NCI-H1930 (cell line): ENCODE results near the gene SVBP.
"Not testable (repeated sequence)": the region's sequence is repeated elsewhere in the genome, so short reads cannot be mapped to it uniquely, and the experiment has no call there.

ENCODE experiments used
- DNase-seq, 2 experiments: peaks; one replicate each; lab custom pipeline; 2025; lab: John Stamatoyannopoulos, UW

Gene SVBP

DNA sequence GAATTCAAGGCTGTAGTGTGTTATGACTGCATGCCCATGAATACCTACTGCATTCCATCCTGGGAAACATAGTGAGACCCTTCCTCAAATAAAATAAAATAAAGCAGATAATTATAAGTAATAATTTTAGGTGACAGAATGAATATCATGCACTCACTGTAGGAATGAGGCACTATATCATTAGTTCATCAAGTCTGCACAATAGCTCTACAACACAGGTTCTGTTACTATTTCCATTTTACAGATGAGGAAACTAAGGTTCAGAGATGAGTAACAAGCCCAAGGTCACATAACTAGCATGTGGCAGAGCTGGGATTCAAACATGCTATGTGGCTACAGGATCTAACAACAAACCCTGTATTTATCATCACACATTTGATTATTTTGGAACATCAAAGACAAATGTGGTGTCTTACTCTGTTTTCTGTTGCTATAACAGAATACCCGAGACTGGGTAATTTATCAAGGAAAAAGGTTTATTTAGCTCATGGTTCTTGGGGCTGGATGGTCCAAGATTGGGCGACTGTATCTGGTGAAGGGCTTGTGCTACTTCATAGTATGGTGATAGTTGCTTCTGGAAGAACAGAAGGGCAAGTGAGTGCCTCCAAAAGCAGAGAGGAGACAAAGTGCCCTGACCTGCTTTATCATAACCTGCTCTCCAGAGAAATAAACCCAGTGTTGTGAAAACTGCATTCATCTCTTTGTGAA is 24.4 kb upstream of the SVBP start:
- no peak for DNase-seq

DNA sequence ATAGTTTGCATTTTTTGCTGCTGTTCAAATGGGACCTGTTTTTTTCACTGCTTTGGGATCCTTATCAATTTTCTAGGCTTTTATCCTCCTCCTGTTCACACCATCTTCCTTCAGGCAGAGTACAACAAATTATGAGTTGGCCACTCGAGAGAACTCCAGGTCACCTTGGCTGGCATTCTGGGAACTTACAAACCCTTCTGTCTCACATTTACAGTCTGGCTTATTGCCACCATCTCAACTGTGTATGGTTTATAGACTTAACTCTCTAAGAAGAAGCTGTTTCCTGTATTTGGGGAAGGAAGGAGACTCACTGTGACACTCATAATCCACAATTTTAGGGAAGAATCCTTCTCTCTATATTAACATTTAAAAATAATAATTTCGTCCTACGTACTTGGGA is 23.8 kb upstream of the SVBP start:
- DNase-seq = no peak

DNA sequence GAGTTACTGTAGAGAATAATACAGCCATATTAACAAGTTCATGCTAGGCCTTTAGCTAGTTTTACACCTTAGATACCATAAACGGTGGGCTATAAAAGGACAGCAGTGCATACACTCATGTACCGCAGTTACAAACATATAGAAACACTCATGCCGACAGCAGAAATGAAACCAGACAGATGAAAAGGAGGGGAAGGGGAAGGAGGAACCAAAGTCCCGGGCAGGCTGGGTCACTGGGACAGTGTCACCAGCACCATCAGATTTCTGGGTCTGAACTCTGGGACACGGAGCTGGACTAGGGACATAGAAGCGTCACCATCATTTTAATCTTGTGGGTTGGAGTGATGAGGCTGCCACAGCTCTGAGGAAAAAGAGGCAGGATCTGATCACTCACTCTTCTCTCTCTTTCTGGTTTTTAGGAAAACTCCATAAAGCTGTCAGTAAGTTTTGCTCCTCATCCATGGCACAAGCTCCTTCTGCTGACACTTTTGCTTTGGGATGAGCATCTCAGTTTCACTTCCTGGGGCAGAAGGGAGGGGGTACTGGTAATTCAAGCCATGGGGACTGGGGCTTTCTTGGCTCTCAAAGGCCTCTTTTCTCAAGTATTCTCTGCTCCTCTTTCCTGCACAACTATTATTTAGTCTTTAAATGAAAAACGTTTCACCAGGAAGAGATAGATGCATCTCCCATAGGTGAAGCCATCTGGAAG is 21.4 kb upstream of the SVBP start:
- DNase-seq = no peak

DNA sequence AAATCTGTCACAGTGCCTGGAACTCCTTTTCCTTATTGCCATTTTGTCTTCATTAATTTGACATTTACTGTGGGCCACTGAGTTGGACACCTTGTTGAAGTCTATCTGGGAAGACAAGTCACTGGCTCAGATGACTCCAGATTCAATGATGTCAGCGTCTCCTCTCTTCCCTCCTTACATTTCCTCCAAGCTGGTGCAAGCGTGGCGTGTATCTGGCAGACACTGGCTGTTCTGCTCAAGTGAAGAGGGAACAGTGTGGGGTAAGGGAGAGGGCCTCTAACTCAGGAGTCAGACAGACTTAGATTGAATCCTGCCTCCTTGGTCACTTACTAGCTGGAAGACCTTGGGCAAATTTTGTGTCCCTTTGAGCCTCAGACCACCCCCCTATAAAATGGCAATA is 20.5 kb upstream of the SVBP start:
- no peak for DNase-seq

DNA sequence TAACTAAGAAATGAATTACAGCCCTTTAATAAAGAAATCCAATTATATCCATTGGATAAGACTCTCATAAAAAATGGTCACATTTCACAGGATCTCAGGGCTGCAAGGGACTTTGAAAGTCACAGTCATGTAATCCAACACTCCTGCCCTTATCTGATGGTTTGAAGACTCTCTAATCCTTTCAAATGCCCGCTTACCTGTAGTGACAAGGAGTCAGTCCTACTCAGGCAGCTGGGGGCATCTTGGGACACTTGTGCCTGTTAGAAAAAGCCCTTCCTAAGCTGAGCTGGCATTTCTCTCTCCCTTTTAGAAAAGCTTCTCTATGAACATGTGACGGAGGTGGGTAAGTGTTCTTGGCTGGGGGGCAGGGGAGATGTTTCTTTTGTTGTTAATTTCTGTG is 18.2 kb upstream of the SVBP start:
- no peak for DNase-seq

DNA sequence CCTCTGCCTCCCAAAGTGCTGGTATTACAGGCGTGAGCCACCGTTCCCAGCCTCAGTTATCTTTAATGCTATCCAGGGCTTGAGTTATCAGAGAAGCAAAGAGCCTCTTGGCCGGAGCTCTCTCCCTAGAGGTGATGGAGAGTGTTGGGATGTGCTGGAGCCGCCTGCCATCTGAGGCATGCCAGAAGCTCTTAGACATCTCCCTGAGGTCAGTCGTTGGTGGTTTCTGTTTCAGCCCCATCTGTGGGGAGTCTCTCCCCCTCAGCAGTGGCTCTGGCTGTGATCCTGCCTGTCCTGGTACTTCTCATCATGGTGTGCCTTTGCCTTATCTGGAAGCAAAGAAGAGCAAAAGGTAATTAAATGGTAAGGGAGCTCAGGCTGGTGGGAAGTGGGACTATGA is 17.6 kb upstream of the SVBP start:
- no peak for DNase-seq

DNA sequence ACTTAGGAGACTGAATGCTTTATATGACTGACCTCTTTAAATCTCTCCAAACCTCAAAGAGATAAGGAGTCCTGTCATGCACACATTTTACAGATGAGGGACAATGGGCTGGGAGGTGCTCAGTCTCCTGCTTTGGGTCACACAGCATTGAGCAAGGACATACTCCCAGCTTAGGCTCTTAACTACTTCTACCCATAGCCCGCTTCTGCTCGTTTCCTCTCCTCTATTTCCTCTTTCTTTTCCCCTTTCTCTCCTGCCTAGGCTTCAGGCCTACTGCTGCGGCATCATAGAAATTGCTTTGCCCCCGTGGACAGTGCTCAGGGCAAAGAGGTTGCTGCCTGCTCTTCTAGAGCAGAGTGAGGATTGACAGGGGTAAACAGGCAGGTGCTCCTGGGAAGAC is 16.8 kb upstream of the SVBP start:
- no peak for DNase-seq

DNA sequence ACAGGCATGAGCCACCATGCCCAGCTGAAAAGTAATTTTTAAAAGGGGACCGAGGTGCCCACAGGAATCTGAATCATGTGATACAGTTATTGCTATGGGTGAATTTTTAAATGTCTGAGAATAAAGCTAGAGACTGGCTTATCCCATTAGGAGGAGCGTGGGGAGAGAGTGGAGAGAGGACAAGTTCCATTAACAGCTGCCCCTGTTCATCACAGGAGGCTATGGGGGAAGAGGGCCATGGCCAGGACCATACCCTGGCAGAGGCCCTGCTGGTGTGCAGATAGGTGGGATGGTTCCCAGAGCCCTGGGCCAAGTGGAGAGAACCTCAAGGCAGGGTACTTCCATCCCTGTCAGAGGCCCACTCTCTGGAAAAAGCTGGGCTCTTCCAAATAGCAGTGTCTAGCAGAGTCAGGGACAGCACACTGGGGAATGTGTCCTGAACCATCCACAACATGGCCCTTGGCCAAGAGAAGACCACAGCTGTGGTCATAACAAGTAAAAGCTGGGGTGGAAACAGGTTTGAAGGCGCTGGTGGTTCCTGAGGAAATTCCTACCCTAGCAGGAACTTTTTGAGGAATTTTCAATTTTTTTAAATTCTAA is 15.5 kb upstream of the SVBP start:
- no peak for DNase-seq

DNA sequence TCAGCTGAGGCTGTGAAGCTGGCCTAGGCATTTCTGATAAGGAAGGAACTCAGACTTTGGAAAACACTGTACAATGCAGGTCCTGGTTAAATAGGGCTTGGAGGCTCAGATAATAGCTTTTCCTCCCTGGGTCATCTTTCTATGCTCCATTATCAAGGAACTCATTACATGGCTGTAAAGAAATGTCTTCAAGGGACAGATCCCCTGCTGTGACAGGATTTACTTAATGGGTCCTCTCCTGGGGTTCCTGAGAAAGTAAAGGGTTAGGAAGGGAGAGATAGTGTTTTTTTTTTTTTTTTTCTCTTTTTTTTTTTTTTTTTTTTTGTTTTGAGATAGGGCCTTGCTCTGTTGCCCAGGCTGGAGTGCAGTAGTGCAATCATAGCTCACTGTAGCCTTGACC is 14.1 kb upstream of the SVBP start:
- no peak for DNase-seq

DNA sequence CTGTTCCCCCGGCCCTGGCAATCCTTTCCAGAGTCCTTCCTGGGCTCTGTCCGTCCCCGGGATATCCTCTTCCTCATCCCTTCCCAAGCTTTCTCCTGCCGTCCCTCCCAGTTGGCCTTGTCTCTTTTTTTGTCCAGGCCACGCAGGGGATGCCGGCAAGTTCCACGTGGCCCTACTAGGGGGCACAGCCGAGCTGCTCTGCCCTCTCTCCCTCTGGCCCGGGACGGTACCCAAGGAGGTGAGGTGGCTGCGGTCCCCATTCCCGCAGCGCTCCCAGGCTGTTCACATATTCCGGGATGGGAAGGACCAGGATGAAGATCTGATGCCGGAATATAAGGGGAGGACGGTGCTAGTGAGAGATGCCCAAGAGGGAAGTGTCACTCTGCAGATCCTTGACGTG is 13.4 kb upstream of the SVBP start:
- no peak for DNase-seq

DNA sequence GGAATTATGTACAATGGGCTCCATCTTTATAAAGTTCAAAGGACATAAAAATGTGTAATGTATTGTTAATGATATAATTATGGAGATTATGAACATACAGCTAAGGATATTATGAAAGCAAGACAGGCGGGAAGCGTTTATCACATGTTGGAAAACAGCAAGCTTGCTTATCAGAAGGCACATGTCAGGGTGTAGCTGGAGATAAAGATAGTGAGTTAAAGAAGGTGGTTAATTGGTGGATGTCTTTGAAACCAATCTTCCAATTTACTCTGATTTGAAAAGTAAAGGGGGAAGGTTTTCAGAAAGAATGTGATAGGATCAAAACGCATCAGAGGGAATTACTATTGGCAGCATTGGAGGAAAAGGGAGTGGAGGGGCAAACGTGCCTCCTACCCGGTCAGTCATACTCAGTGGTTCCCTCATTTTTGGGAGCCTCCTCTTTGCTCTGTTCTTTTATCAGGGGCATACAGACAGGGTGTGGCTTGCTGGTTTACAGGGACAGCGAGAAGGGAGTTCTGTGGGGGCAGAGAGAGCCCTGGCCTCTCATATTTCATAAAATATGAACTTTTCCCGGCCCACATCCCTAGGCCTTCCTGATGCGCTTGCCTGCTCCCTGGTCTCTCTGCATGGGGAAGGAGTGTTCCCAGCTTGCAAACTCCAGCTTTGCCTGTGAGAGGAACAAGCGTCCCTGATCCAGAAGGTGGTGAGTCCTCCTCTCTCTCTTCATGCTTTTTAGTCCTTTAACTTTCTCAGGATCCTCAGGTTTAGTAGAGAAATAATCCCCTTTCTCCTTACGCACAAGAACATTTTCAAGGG is 8.0 kb upstream of the SVBP start:
- no peak for DNase-seq

DNA sequence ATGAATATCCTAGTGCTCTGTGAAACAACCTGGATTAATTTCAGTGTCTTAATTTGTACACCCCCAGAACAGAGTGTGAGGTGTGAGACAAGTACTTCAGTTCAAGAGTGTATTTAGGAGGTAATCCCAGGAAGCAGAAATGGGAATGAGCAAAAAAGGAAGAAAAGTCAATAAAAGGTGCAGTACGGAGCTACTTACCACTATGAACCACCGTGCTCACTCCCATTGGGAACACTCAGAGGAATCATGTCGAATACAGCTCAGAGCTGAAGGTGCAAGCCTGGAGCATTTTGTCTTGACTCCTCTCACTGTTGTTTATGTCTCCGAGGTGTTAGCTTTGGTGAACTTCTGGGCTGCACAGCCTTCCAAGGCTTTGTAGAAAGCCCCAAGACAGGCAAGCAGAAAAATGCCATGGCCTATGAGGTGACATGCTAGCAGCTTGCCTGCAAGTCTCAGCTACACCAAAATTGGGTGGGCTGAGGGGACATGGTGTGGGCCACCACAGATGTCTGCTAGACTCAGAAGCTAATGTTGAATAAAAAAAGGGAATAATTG is 7.4 kb upstream of the SVBP start:
- no peak for DNase-seq

DNA sequence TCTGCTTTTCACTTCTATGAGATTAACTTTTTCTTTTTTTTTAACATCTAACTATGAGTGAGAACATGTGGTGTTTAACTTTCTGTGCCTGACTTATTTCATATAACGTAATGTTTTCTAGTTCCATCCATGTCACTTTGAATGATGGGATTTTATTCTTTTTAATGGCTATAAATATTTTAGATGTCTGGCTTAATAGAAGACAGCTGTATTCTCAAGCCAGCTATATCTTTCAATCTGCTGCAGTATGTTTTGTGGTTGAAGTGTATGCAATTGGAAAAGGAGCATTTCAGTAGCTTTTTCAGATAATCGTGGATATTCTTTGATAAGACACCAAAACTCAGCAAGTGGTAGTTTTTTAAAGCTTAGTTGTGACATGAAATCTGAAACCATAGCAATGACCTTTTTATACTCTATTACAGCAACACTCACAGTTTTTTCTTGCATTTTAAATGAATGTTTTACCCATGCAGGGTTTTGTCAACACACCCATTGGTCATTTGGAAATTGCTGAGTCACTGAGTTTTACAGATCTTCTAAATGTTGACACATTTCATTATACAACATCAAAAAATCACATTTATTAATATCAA is 5.7 kb upstream of the SVBP start:
- no peak for DNase-seq

DNA sequence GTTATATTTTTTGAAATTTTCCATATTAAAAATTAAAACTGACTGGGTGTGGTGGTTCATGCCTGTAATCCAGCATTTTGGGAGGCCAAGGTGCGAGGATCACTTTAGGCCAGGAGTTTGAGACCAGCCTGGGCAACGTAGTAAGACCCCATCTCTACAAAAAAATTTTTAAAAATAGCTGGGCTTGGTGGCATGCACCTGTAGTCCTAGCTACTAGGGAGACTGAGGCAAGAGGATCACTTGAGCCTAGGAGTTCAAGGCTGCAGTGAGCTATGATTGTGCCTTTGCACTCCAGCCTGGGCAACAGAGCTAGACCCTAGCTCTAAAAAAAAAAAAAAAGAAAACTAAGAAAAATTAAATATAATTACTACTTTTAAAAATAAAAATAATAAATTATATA is 4.5 kb upstream of the SVBP start:
- no peak for DNase-seq

DNA sequence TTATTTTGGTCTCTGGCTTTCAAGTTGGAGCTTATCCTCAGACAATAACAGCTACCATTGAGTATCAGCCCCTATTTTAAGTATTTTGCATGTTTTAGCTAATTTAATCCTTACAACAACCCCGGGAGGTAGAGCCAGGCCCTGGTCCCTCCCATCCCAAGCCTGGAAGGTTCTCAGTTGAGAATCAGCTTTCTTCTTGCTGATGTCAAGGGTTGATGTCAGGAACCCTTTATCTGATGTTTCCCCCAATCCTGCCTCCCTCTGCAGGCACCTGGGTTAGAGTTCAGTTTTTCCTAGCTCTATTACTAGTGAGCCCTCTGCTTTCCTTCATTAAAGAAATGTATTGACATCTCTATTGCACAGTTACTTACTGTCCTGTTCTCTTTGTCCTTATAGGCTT is 3.6 kb upstream of the SVBP start:
- no peak for DNase-seq

DNA sequence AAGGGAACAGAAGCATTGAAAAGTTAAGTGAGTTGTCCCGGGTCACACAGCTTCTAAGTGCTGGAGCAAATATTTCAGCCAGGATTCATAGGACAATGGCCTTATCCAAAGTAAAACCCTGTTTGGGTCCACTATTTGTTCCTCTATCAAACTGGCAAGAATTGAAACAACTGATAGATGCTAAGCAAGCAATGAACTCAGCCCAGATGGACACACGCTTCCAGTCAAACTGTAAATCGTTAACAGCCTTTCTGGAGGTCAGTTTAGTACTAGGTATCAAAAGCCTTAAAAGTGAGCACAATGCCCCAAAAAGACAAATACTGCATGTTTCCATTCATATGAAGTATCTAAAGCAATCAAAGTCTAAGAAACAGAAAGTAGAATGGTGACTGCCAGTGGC is 779 bp upstream of the SVBP start:
- DNase-seq = no peak

DNA sequence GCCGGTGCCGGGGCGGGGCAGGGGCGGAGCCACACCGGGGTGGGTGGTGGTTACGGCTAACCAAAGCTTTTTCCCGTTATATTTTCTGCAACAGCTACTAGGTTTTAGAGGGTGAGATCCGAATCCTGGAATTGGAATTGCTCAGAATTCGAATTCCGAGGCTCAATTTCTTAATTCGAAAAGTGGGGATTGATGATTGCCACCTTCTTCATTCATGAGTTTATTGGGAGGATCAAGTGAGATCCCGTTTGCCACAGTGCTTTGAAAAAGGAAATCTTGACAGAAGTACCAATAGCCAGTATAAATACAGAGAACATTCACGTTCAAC is 207 bp upstream of the SVBP start:
- no peak for DNase-seq

DNA sequence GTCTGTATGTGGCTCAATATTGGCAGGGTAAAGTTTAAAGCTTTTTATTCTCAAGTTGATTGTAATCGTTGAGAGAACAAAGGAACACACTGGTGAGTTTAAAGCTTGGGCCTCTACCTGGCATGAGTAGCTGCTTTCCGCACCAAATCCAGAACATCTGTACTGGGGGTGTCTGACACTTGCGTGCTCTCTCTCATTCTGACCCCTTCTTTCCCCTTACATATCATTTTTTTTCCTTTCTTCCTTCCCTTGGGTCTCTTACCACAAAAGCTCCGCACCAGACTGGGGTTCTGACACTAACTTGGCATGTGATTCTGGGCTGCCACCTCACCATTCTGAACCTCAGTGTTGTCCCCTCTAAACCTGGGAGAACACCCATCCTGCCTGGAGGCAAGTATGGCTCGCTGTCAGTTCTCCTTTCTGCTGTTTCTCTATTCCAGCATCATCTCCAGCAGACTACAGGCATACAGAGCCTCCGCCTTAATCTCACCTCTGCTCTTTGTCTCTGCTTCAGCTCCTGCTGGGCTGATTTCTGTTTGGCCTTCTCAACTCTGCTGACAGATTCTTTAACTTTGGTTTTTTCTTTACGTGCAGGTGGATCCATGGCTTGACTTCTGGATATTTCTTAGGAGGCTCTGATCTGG is 1.1 kb downstream of the SVBP start:
- DNase-seq = no peak

DNA sequence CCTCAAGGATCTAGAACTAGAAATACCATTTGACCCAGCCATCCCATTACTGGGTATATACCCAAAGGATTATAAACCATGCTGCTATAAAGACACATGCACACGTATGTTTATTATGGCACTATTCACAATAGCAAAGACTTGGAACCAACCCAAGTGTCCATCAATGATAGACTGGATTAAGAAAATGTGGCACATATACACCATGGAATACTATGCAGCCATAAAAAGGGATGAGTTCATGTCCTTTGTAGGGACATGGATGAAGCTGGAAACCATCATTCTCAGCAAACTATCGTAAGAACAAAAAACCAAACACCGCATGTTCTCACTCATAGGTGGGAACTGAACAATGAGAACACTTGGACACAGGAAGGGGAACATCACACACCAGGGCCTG is 2.4 kb downstream of the SVBP start:
- not testable (repeated sequence) for DNase-seq

DNA sequence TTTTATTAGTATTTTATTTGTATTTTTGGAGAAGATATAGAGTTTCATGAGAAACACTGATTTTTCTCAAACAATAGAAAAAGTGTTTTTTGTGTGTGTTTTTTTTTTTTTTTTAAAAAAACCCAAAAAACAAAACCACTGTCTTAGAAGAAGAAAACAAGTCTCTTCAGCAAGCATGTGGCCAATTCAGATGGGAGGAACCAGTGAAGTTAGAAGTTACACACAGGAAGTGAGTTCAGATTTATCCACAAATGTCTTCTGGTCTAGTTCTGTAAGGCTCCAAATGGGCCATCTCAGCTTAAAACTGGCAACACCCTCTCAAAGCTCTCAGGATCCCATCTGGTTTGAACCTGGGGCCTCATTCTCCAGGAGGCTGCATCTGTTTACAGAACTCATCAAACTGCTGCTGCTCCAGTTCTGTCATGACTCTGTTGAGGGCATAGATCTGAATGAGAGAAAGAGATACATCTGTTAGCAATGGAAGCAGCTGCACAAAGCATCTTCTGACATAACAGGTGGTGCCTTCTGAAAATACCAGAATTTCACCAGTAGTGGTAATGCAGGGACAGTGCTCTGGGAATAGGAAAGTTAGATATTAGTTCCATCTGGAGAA is 10.0 kb downstream of the SVBP start:
- no peak for DNase-seq

DNA sequence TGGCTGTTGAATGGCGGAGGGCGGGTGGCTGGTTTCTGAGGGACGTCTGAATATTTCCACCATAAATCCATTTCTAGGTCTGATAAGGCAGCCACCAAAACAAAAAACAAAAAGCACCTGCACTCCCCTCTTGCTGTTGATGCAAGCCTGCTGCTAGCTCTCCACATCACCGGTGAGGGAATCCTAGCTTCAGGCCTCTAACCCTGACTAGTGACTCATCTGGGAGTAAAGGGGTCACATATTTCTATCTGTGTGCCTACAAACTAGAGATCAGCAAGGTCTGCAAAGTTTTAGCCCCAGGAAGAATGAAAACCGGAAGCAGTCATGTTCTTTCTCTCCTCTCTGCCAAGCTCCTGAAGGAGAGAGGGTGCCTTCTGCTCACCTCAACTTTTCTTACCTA is 10.6 kb downstream of the SVBP start:
- no peak for DNase-seq
